ENCODE measurements around the gene RNASEH2B. TPM values are rescaled to one million over a fixed set of nuclear protein-coding genes. Genes with fewer than 3 reads are reported as not detected.

The RNASEH2B gene
- total and polyA plus RNA-seq, 2 of the 13 experiments (the other 11 are each of a cell fraction or from before 2014, with no cell fraction given): 17.2 to 55.4 TPM

- peak; percentile 59; the same call in 1 of the 2 replicates for TF ChIP-seq HOMEZ (CRISPR knock-in tag; IDR thresholded peaks at IDR 0.05; ENCODE audit: low read depth)
- no peak for TF ChIP-seq NFE2L1 (CRISPR knock-in tag; IDR thresholded peaks at IDR 0.05; ENCODE audit: borderline replicate concordance)
- no peak for TF ChIP-seq ZNF674 (CRISPR knock-in tag; IDR thresholded peaks at IDR 0.05; ENCODE audit: low read depth)
- TF ChIP-seq NCOA2 (CRISPR knock-in tag; IDR thresholded peaks at IDR 0.05): 0 out of 2 replicates have a peak, but pooled peaks have one; percentile 40
- no peak for TF ChIP-seq FOXP4 (CRISPR knock-in tag; IDR thresholded peaks at IDR 0.05)
- no peak for TF ChIP-seq ZNF225 (CRISPR knock-in tag; IDR thresholded peaks at IDR 0.05)
- TF ChIP-seq HNF4A (CRISPR knock-in tag; IDR thresholded peaks at IDR 0.05): no peak
- no peak for TF ChIP-seq AHR (CRISPR knock-in tag; IDR thresholded peaks at IDR 0.05)
- no peak for TF ChIP-seq SCMH1 (CRISPR knock-in tag; IDR thresholded peaks at IDR 0.05; ENCODE audit: borderline replicate concordance)
- TF ChIP-seq ZNF33A (CRISPR knock-in tag; IDR thresholded peaks at IDR 0.05; ENCODE audit: borderline replicate concordance): no peak
- TF ChIP-seq XBP1 (CRISPR knock-in tag; IDR thresholded peaks at IDR 0.05): no peak
- TF ChIP-seq ETS1 (CRISPR knock-in tag; IDR thresholded peaks at IDR 0.05): no peak
- no peak for TF ChIP-seq NKX3-1 (CRISPR knock-in tag; IDR thresholded peaks at IDR 0.05)
- TF ChIP-seq ZNF766 (CRISPR knock-in tag; IDR thresholded peaks at IDR 0.05; ENCODE audit: borderline replicate concordance): no peak
- TF ChIP-seq ZNF160 (CRISPR knock-in tag; IDR thresholded peaks at IDR 0.05): no peak
- TF ChIP-seq ZMYM3 (CRISPR knock-in tag; IDR thresholded peaks at IDR 0.05): no peak
- no peak for TF ChIP-seq ZFP36L1 (CRISPR knock-in tag; IDR thresholded peaks at IDR 0.05)
- no peak for TF ChIP-seq HNF1B (CRISPR knock-in tag; IDR thresholded peaks at IDR 0.05)
- no peak for TF ChIP-seq ARNTL (CRISPR knock-in tag; IDR thresholded peaks at IDR 0.05)
- no peak for TF ChIP-seq KLF11 (CRISPR knock-in tag; IDR thresholded peaks at IDR 0.05)
- no peak for TF ChIP-seq ZSCAN22 (CRISPR knock-in tag; IDR thresholded peaks at IDR 0.05)
Observed at GRCh38 chr13:50940509-50940908, 30.9 kb downstream of the RNASEH2B start (continued).
